Fibroblast of skin of right quadriceps (primary cell): ENCODE data around the gene DNHD1.
"Not testable (repeated sequence)": the region's sequence is repeated elsewhere in the genome, so short reads cannot be mapped to it uniquely, and the experiment has no call there.

Experiments used
- DNase-seq: peaks from one replicate; pipeline ENCODE4 v3.0.0-alpha.2; 2013

DNHD1 gene

DNA sequence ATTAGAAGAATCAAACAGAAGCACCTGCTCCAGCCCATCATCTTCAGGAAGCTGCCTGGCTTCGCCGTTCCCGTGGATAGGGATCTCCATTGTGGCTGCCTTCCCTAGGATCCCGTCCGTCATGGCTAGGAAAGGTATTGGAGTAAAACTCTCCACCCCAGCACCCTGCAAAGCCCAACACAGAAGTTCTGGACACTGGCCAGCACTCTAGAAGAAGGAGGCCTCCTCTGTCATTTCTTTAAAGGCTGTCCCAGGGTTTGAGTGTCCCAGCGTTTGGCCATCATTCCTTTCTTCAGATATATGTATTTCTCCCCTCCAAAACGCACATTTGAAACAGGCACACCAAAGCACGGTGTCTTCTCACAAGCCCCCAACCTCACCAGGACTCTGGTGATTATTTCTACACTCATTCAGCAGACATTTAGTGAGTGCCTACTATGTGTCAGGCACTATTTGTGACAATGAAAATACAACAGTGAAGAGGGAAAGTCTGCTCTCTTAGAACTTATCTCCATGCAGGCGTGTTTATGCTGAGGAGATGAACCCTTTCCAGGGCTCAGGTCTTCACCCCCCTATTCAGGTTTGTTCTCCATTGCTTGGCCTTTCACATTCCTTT, 16.7 kb upstream of the DNHD1 start:
- peak; percentile 11 for DNase-seq

DNA sequence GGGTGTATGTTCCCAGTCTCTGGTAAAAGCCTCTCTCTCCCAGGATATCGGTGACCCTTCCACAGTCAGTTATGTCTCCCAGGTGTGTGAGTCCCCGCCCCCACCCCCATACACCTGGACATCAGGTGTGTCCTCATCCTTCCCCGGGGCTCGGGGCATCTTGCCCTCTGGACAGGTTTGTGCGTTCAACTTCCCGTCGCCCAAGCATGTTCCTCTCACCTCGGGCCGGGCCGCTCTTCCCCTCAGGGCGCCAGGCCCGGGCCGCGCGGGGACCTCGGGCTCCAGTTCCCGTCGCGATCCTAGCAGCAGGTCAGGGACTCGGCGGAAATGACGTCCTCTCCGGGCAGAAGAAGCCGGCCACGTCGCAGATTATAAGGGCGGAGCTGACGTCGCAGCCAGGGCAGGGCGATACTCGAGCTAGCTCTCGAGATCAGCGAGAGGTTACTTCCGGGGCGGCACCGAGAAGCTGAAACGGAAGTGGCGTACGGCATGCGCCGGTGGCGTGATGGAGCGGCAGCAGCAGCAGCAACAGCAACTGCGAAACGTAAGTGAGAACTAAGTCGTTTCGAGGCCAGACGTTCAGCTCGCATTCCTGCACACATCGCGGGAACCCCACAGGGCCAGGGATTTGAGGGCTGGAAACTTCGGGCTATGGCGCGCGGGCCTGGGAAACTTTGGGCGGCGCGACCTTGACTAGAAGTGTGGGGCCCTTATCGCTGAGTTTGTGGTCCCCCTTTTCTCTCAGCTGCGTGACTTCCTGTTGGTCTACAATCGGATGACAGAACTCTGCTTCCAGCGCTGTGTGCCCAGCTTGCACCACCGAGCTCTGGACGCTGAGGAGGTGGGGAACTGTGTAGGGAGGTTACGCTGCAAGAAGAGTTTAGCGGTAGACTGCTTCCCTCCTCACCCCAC, 15.8 kb upstream of the DNHD1 start, which contains the start of the genes ARFIP2 and TIMM10B:
Gene ARFIP2, minus strand, starts transcription at position 320 of the 912 bp plus-strand sequence. CDS start 910 bp downstream, outside the sequence.
Gene TIMM10B, plus strand, starts transcription at position 490 of the 912 bp plus-strand sequence. Its CDS starts 16 bp downstream, at position 506.
- DNase-seq, result peak; percentile 98

DNA sequence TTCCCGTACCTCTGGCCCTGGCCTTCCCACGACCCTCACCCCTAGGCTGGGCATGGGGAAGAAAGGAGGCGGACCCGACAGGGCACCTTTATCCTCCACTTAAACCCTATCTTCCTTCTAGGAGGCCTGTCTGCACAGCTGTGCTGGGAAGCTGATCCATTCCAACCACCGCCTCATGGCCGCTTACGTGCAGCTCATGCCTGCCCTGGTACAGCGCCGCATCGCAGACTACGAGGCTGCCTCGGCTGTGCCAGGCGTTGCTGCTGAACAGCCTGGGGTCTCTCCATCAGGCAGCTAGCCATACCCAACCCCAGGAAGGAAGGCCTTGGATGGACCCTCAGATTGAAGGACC, 15.2 kb upstream of the DNHD1 start:
- no peak for DNase-seq

DNA sequence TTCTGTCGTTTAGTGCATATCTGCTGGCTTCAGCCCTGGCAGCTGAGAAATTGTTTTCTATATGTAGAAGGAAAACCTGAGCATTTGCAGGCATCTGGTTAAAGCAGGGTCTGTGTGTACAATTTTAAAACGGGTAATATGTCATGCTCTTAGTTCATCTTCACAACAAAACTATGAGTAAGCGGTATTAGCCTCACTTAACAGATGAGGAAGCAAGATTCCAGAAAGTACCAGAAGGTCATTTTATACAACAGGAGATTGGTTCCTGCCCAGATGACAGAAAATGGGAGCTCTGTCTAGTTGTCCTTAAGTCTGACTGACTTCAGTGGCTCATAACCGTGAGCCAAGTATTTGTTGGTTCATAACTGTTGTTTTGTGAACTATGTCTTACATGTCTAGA, 14.6 kb upstream of the DNHD1 start:
- DNase-seq, result no peak

DNA sequence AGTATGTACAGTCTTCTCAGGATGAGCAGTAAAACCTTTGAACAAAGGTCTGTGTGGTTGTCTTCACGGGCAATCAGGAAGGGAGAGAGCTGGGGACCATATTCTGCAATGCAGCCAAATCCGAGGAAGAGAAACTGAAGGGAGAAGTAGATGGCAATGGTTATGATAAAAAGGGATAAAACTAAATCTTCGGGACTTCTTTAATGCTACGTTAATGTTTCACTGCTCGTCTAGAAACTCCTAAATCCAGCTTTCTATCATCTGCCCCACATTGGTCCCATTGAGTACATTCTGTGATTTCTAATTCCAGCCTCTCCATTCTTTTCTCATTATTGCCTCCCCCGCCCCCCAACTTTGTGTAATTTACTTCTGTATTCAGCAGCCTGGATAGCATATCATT, 14.1 kb upstream of the DNHD1 start:
- DNase-seq, result no peak

DNA sequence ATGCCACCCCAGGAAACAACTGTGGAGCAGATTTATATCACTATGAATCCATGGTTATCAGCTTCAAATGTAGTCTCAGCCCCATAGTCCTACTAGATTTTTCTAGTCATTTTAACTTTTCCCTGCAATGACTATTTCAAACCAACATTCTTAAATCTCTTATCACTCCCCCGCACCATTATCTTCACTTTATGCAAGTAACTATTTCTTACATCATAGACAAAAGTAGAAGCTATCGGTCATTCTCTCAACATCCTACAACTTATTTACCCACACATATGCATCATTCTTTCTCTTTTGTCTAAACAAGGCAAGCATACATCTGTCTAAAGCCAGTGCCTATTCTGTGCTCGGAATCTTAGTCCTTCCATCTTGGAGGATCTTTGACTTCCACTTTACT, 11.4 kb upstream of the DNHD1 start:
- DNase-seq, result no peak

DNA sequence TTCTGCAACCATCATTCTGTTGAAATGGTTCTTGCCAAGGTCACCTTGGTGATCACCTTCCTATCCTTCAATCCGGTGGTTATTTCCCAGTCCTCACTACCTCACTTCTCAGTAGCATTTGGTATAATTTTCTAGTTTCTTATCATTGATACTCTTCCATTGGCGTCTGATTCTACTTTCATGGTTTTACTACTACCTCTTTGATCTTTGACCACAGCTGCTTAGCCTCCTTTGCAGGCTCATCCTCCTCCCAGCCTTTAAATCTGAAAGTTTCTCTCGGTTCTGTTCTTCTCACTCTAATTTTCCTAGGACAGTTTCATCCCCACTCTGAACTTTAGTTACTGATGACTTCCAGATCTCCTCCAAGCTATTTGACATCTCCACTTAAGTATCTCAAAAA, 10.8 kb upstream of the DNHD1 start:
- DNase-seq, result no peak

DNA sequence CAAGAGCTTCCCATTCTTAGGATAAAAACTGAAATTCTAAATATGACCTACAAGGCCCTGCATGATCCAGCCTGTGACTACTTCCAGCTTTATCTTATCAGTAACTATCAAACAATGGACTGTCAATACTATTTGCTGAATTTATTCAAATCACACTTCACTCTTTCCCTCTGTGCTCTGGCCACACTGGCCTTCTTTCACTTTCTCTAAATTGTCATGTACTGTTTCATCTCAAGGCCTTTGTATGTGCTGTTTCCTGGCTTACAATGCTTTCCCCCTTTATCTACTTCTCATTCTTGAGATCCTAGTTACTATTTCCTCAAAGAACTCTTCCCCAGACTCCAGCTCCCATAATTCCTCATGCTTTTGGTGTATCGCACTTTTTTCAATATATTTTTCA, 10.1 kb upstream of the DNHD1 start:
- DNase-seq, result no peak

DNA sequence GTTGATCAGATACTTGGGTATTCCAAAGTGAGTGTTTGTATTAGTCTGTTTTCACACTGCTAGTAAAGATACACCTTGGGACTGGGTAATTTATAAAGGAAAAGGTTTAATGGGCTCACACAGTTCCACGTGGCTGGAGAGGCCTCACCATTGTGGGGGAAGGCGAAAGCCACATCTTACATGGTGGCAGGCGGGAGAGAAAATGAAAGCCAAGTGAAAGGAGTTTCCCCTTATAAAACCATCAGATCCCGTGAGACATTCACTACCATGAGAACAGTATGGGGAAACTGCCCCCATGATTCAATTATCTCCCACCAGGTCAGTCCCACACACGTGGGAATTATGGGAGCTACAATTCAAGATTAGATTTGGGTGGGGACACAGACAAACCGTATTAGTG, 8.7 kb upstream of the DNHD1 start:
- DNase-seq, result no peak

DNA sequence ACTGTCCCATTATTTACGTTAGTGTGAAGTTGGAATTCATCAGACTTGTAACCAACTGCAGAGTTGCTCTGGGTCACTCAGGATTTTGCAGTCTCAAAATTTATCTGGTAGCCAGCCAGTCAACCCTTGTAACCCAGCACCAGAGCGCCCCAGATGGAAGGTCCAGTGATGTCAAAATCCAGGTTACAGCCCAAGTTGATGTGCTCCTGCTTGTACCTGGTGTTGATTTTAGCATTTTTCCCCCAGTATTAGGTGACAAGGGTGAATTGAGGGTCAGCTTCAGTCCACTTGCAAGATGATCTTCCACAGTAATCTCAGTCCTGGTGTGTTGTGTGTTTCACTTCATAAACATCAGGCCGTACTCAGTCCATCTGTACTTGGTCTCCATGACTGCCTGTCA, 8.3 kb upstream of the DNHD1 start:
- DNase-seq, result no peak

DNA sequence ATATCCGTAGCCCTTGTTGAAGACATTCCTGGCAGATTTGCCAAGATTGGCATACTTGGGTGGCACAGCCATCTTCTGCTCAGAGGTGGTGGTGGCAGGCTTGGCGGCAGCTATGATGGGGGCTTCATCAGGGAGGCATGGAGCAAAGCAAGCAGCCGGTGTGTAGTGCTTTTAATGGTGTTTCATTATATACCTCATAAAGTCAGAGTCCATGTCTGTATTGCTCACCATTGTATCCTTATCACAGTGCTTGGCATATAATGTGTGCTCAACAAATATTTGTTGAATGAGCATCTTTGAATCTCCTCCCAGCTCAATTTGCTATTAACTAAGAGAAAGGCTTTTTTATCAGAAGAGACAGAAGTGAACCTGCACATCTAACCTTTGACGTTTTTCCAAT, 7.8 kb upstream of the DNHD1 start:
- no peak for DNase-seq

DNA sequence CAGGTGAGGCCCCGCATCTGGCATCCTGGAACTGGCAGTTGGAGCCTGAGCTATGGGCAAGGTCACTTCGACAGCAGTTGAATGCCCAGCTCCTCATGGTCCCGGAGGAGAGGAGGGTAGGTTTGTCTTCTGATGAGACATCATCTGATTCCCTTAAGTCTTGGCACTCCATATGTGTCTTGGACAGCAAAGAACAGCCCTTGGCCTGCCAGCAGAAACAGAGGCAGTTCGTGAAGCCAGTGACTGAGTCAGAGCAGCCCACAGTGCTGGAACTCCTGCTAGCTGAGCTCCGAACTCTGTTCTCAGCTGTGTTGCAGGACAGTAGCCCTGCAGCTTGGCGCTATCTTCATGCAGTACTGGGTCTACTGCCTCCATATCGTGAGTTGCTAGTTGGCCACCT, 1.0 kb downstream of the DNHD1 start:
- DNase-seq, result no peak

DNA sequence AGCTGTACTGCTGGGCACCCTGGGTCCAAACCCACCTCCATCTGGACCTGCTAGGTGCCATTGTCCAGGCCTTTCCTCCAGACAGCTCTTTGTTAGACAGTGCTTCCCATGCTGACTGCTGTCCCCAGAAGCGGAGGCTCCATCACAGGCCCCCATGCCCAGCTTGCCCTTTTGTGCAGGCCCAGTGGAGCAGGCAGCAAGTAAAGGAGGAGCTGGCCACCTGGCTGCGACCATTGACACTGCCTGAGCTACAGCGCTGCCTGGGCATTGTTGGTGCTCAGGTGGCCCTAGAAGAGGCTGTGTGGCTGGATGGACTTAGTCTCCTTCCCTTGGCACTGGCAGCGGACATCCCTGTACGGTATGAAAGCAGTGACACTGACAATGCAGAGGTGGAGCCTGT, 1.5 kb downstream of the DNHD1 start:
- DNase-seq, result no peak

DNA sequence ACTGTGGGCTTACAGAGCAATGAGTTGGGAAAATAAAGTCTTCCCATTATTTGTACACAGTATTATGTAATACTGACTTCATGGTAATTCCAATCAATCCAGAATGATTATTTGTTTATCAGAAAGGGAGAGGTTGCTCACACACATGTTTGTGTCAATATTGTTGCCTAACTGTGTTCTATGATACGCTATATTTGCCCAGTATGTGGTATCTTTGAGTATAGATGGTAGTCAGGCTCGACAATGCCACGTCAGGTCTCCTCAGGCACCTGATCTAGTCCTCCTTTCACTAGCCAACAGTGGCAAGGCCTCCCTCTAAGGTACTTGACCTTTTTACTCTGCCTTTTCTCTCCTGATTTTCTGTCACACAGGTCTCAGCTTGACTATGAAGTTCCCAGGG, 5.3 kb downstream of the DNHD1 start:
- DNase-seq, result no peak

DNA sequence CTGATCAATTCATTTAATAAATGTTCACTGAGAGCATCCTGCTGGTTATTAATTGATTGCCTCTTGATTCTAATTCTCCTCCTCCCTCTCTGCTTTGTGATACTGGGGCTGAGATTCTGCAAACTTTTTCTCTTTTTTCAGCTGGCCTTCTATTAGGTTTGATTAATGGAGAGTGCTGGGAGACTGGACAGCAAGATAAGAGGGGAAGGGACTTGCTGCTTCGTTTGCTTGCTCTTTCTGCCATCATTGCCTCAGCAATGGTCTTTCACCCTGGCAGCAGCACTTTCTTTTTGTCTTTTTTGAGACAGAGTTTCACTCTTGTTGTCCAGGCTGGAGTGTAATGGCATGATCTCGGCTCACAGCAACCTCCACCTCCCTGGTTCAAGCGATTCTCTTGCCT, 7.1 kb downstream of the DNHD1 start:
- no peak for DNase-seq

DNA sequence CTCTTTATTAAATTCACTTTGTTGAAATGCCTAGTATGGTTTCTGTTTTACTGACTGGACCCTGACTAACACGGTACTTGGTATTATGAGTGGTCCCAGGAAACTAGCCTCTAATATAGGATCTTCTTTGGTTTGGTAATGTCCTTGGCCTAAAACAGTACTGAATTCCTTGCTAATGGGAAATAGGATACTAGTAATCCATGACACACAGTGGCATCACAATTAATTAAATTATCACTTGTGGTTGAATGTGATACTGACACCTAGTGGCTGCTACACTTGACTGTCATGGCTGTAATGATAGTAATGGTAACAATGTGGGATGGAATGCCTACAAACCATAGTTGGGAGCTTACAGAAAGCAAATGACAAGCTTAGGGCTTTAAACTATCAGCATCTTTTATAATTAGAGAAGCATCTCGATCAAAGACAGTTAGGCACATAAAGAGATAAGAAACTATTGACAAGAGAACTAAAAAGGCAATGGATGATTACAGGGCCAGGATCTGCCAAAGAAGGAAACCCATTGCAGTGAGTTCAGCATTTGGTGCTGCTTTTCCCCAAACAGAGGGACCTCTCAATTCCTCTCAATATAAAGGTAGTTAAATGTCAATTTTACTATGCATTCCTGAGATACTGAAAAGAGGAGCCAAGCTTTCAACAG, 8.6 kb downstream of the DNHD1 start:
- peak; percentile 78 for DNase-seq

DNA sequence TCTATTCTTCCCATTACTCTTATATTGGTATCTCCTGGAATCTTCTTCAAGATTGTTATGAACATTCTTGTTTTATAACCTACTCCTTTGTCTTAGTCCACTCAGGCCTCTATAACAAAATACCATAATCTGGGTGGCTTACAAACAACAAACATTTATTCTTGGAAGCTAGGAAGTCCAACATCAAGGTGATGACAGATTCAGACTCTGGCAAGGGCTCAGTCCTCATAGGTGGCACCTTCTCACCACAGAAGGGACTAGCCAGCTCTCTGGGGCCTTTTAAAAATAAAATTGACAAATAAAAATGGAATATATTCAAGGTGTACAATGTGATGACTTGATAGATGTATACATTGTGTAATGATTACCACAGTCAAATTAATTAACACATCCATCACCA, 19.8 kb downstream of the DNHD1 start:
- DNase-seq, result no peak

DNA sequence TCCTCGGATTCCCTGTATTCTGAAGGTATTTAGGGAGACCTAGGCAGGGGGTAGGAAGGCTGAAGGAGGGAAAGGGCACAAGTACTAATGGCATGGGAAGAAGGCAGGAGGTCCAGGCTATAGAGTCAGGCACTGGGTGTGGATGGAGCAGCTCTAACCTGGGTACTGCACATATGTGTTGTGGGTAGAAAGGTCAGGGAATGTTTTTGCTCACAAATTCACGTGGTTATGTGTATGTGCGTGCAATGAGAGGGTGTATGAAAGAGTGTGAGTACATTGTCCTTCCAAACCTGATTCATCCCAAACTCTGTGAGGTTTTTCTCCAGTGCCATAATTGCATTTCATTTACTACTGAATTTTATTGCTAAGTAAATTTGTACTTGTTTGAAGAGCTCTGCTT, 23.2 kb downstream of the DNHD1 start:
- DNase-seq, result no peak

DNA sequence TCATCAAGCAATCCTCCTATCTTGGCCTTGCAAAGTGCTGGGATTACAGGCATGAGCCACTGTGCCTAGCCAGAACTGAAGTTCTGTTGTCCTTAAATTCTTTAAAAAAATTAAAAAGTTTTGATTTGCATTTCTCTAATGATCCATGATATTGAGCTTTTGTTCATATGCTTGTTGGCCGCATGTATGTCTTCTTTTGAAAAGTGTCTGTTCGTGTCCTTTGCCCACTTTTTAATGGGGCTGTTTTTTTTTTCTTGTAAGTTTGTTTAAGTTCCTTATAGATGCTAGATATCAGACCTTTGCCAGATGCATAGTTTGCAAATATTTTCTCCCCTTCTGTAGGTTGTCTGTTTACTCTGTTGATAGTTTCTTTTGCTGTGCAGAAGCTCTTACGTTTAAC, 24.9 kb downstream of the DNHD1 start:
- DNase-seq, result not testable (repeated sequence)

DNA sequence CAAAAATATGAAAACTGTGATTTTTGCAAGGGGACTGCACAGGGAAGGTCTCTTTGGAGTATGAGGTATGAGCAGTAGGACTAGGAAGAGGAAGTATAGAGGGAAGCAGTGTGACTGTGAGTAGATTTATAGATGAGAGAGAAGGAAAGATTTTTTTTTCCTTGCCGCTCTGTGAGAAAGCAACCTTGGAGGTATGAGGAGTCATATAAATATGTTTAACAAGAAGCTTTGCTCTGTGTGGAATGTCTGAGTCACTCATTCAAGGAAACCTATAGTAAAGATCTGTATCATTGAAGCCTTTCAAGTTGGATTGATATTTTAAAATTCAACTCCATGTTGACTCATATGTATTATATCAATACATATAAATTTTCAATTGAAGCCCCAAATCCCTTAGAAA, 26.2 kb downstream of the DNHD1 start:
- DNase-seq, result peak; percentile 74

DNA sequence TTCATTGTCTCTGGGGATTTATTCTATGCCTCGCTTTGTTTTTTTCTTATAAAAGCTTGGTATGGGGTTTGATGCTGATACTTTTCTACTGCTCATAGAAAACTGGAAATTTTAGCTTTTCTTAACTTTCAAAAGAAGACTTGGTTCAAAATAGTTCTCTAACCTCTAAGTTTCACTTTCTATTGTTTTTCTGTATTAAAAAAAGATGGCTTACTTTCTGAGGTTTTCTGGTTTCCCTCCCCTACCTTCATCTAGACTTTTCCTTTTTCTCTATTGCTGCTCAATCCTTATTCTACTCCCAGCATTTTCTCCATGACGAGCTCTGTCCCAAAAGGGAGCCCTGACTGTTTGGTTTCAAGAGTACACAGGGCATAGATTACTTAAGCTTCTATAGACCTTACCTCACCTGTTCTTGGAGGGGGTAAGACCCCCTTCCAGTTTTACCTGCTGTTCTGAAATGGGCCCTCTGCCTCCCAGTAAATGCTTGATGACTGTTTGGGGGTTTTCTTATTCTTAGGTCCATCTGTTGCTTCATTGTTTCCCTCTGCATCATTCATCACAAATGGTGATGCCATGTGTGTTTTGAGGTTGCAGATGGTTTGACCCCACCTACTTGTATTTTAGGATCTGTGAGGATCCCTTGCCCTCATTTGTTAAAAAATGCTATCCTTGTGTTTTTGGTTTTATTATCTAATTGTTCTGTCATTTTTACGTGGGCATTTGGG, 29.5 kb downstream of the DNHD1 start:
- DNase-seq, result no peak

DNA sequence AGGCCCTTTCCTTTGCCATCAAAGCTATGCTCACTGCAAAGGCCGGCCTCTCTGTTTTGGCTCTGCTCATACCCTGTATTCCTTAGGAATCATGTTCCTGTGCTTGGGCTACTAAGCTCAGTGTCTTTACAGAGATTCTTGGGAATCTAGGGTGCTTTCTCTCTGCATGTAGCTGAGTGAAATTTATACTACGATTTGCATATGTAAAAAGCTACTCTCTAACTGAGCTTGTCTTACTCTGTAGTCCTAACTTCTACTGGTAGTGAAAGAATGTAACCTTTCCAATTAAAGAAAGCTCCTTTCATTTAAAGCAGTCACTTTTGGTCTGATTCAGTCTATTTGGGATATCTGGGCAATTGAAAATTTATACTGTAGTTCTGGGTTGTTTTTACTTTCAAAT, 32.2 kb downstream of the DNHD1 start:
- DNase-seq, result no peak

DNA sequence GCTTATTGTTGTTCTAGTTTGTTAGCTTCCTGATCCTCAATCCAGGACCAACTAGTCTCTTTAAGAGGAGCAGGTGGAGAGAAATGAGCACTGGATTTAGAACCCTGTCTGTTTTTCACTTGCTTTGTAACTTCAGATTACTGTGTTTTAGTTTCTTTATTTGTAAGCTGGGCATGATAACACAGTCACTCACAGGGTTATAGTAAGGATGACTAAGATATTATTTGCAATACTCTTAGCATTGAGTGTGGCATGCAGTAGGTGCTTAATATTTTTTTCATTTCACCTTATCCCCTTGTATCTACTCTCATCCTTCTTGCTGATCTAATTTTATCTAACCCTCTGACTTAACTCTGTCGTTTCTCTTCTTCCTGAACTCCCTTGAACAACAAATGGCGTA, 33.8 kb downstream of the DNHD1 start:
- no peak for DNase-seq
